Sciatic nerve (tissue), 2 donors: ENCODE measurements around the gene RNU6-9. TPM values are rescaled to one million over a fixed set of nuclear protein-coding genes. Genes with fewer than 3 reads are reported as not detected.
"Not testable (repeated sequence)": the region's sequence is repeated elsewhere in the genome, so short reads cannot be mapped to it uniquely, and the experiment has no call there.

Source experiments
- ATAC-seq: fragments of 200-7000 bp; cut with Tn5 transposase; one replicate; pipeline ENCODE4 v1.9.1; 2020; ENCODE audit warnings: mild to moderate bottlenecking, moderate library complexity
- DNase-seq: peaks from one replicate; pipeline ENCODE4 v3.0.0-alpha.2; 2020; ENCODE audit warnings: low spot score
- intact Hi-C: fragments of 100-400 bp; cut with DNase I; formaldehyde crosslinking; loops from one replicate; pipeline ENCODE4 v1.14.2; 2022
- total RNA-seq: library from RNA; stranded (reverse); fragmentation: NEBNext Ultra II Directional; extraction: Animal tissue kit (Norgen Biotek cat#: 25700); gene quantifications from one replicate; pipeline ENCODE4 v1.2.1, GENCODE V29; 2021
- donor health status: DM: no; HTN: no; CAD: no.
- donor health status: DM: no; HTN: no; CAD: no.

Gene RNU6-9
- total RNA-seq, 1 donor from 2014 or later: not detected

DNA sequence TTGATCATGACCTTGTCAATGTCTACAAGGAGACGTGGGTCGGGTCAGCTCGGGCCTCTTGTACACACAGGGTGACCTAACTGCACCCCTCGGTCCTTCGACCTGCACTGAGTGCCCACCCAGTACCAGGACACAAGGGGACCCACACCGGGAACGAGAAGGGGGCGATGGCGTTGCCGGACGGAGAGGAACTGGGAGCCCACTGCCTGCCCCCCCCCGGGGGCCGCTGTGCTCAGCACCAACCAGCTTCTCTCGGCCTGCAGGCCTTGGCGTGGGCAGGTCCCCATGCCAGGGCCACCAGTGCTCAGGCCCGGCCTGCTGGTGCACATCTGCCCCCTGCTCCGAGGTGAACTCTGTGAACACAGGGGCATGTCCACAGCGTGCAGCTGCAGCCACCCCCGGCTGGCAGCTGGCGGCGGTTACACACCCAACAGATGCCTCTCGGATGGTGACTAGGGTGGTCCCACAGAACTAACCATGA lies 19.7 kb upstream of the RNU6-9 start:
- ATAC-seq (no peak), DNase-seq (no peak)
- intact Hi-C loops: no loop called here

DNA sequence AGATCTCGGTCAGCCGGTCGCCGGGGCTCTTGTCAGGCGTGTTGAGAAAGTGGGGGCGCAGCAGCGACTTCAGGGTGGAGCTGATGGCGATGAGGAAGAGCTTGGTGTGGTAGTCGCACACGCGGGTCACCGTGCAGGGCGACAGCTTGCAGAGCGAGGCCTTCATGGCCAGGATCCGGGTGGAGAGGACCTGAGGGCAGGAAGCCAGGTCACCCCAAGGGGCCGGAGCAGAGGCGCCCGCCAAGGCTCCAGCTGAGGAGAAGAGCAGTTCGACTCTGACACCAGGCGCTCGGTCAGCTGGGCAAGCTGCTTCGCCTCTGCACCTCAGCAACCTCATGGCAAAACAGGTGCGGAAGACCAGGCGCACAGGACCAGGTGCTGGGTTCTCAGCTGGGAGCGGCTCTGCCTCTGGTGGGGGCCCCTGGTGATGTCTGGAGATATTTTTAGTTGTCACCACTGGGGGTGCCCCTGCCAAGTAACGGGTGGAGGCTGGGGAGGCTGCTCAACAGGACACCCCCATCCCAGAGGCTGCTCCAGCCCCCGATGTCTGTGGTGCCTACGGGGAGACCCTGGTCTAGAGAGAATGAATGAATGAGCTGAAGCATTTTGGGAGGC lies 17.9 kb upstream of the RNU6-9 start:
- intact Hi-C loops: no loop called here
- DNase-seq (peak; percentile 61), ATAC-seq (no peak)

DNA sequence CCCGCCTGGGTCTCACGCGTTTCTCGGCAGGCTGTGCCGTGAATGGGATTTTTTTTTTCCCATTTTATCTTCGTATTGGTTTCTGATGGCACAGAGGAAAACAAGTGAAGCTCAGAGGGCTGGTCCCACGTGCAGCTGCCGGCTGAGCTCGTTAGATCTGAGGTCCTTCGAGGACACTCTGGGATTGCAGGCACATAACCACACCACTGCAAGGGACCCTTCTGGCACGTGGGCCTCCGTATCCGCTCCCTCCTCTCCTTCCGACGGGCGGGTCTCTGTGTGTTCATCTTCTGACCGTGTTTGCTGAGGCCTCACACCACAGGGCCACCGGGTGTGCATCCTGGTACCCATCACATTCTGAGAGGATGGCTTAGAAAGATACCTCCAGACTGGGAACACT lies 17.2 kb upstream of the RNU6-9 start:
- intact Hi-C loops: no loop called here
- DNase-seq: no peak
- no peak for ATAC-seq

DNA sequence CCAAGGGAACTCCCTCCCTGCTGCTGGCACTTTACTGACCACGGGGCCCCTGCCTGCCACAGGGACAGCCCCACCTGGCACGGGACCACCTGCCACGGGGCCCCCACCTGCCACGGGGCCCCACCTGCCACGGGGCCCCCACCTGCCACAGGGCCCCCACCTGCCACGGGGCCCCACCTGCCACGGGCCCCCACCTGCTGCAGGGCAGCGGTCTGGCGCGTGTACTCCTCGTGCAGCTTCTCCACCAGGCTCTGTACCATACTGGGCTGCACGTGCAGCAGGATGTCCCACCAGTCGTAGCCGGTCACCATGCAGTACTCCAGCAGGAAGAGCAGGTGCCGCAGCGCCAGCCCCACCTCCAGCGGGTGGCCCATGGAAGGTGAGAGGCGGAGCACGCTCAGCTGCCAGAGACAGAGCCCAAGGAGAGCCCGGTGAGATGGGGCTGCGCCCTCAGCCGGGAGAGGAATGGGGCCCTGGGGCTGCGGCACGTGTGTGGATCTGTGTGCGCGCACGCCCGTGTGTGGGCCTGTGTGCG lies 16.4 kb upstream of the RNU6-9 start:
- intact Hi-C loops: no loop called here
- ATAC-seq: no peak

DNA sequence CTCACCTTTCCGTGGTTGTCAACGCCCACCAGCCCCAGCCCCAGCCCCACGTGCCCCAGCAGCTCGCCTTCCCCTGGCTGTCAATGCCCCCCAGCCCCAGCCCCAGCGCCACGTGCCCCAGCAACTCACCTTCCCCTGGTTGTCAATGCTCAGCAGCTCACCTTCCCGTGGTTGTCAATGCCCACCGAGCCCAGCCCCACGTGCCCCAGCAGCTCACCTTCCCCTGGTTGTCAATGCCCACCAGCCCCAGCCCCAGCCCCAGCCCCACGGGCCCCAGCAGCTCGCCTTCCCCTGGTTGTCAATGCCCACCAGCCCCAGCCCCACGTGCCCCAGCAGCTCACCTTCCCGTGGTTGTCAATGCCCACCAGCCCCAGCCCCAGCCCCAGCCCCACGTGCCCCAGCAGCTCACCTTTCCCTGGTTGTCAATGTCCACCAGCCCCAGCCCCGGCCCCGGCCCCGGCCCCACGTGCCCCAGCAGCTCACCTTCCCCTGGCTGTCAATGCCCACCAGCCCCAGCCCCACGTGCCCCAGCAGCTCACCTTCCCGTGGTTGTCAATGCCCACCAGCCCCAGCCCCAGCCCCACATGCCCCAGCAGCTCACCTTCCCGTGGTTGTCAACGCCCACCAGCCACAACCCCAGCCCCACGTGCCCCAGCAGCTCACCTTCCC lies 15.2 kb upstream of the RNU6-9 start:
- intact Hi-C loops, ATAC-seq, DNase-seq: not testable (repeated sequence)

More for the DNA sequence above, 16.4 kb upstream of the RNU6-9 start:
- DNase-seq: no peak

DNA sequence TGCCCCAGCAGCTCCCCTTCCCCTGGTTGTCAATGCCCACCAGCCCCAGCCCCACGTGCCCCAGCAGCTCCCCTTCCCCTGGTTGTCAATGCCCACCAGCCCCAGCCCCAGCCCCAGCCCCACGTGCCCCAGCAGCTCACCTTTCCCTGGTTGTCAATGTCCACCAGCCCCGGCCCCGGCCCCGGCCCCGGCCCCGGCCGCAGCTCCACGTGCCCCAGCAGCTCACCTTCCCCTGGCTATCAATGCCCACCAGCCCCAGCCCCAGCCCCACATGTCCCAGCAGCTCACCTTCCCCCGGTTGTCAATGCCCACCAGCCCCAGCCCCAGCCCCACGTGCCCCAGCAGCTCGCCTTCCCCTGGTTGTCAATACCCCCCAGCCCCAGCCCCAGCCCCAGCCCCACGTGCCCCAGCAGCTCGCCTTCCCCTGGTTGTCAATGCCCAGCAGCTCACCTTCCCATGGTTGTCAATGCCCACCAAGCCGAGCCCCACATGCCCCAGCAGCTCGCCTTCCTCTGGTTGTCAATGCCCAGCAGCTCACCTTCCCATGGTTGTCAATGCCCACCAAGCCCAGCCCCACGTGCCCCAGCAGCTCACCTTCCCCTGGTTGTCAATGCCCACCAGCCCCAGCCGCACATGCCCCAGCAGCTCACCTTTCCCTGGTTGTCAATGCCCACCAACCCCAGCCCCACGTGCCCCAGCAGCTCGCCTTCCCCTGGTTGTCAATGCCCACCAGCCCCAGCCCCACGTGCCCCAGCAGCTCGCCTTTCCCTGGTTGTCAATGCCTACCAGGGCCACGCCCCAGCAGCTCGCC lies 14.3 kb upstream of the RNU6-9 start:
- ATAC-seq, DNase-seq, intact Hi-C loops: not testable (repeated sequence)

DNA sequence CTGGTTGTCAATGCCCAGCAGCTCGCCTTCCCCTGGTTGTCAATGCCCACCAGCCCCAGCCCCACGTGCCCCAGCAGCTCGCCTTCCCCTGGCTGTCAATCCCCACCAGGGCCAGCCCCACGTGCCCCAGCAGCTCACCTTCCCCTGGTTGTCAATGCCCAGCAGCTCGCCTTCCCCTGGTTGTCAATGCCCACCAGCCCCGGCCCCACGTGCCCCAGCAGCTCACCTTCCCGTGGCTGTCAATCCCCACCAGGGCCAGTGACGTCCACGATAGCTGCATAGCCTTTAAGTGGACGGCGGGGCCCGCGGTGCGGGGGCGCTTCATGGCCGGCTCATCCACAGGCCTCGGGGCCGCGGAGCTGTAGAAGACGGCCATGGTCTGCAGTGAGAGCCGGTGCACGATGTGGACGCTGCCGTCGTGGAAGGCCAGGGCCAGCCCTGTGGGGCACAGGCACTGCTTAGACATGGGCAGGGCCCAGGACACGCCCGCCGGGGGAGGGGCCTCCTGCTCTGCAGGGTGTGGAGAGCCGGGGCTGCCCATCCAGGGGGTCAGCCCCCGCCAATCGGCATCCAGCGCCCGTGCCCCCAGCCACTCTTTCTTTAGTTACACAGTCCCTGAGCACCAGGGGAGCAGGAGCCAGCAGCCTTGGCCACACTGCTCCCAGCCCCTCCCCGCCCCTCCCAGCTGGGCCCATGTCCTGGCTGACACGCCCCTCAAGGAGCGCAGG lies 13.4 kb upstream of the RNU6-9 start:
- DNase-seq: no peak
- ATAC-seq: no peak
- intact Hi-C loops: no loop called here

DNA sequence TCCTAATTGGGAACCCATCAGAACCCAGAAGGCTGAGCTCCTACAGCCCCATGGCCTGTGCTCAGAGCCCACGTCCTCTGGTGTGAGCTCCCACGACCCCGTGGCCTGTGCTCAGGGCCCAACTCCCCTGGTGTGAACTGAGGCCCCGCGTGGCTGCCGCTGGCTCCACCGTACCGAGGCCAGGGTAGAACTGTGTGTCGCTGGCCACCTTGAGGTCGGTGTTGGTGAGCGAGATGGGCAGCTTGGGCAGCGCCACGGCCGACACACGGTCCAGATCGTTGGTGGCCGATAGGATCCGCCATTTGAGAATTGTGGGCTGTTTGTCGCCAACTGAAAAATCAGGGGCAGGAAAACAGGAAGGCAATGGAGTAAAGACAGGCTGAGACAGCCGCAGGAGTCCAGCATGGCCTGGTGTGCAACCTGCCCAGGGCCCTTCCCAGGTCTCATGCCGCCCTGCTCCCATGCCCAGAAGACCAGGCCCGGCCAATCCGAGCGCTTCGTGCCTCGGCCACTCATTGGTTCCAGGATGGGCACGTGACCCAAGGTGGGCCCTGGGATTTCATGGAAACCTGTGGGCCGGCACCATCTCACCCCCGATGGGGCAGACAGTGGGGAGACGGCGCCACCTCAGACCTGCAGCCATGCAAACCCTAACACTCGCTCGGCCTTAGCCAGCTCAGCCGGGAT lies 11.8 kb upstream of the RNU6-9 start:
- peak; percentile 9 for ATAC-seq
- intact Hi-C loops: no loop called here
- no peak for DNase-seq

DNA sequence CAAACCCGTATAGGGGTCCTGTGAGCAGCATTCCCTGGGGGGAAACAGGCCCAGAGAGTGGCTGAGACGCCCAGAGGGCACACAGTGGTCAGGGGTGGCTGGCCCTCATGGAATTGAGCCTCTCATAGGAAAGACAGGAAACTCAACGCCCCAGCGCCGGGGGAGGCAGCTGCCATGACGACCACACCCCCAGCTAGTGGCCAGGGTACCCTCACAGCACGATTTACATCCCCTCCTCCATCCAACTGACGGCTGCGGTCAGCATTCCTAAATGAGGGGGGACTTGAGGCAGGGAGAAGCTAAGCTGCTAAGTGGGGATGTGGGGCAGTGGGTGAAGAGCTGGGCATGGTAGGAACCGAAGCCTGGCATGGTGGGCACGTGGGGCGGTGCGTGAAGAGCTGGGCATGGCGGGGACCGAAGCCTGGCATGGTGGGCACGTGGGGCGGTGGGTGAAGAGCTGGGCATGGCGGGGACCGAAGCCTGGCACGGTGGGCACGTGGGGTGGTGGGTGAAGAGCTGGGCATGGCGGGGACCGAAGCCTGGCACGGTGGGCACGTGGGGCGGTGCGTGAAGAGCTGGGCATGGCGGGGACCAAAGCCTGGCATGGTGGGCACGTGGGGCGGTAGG lies 10.3 kb upstream of the RNU6-9 start:
- no peak for DNase-seq
- intact Hi-C loops: no loop called here
- ATAC-seq: no peak

DNA sequence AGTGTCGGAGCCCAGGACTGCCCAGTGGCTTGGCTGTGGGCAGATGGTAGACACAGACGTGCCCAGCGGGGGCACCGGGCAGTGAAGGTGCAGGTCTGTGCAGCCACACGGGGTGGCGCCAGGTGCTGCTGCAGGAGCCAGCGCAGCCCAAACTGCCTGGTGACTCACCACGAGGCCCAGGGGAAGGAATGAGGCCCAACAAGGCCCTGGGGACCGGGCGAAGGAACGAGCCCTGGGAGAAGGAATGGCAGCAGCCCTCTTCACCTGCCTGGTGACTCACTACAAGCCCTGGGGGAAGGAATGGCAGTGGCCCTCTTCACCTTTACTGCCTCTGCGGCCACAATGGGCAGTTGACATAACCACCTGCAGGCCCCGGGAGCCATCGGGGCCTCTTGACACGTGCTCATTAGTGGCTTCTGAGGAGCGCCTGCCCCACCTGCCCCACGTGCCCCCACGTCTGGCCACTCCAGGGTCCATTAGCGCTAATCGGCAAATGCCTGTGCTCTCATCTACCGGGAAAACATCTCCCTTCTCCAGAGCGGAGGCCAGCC lies 9.5 kb upstream of the RNU6-9 start:
- intact Hi-C loops: no loop called here
- no peak for DNase-seq
- ATAC-seq: no peak

DNA sequence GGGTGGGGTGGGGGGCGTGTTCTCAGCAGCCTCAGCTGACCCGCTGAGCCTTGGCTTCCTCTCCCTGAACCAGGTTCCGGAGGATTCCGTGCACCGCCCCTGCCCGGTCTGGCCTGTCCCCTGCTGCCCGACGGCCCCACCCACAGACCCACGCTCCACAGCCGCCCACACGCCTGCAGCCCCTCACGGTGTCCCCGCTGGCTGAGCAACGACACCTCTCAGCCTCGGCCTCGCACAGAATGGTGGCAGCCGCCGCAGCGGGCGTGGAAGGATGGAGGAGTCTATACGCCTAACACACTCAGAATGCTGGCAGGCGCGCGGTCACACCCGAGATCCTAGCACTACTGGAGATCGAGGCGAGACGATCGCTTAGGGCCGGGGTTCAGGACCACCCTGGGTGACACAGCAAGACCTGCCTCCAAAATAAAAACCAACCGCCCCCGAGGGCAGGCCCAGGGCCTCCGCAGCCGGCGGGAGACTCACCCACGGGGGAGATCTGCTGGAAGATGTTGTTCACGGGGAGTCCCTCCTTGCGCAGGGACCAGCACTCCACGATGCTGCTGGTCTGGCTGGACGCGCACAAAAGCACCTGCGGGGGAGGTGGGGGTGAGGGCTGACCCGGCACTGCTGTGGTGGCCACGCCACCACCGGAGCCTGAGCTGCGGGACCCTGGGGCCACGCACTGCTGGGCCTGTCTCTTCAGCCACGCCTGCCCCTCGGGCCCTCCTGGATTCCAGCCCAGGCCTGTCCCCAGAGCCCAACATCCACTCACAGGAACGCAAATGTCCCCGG lies 8.7 kb upstream of the RNU6-9 start:
- DNase-seq (no peak), ATAC-seq (no peak)
- intact Hi-C loops: no loop called here

DNA sequence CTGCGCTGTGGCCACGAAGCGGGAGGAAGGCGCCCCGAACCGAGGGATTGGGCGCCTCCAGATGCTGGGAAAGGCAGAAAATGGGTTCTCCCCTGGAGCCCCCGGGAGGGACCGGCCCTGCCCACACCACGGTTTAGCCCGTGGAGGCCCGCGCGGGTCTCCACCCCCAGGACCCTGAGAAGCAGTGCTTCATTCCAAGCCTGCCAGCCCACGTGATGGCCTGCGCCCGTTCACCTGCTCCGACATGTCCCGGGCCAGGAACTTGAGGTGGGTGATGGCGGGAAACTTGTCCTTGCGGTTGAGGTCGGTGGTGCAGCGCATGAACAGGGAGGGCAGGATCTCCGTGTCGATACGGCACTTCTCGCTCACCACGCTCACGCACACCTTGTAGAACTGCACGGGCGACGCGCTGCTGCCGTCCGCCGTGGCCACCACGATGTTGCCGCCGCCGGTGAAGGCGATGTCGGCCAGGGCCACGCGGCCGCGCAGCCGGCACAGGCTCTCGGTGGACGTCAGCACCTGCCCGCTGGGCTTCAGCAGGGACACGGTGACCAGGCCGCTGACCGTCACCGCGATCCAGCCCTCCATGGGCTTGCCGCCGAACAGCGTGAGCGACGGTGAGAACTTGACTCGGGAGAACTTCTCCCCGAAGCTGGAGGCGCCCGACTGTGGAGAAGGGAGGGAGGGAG lies 7.6 kb upstream of the RNU6-9 start:
- intact Hi-C loops: no loop called here
- DNase-seq: no peak
- no peak for ATAC-seq

DNA sequence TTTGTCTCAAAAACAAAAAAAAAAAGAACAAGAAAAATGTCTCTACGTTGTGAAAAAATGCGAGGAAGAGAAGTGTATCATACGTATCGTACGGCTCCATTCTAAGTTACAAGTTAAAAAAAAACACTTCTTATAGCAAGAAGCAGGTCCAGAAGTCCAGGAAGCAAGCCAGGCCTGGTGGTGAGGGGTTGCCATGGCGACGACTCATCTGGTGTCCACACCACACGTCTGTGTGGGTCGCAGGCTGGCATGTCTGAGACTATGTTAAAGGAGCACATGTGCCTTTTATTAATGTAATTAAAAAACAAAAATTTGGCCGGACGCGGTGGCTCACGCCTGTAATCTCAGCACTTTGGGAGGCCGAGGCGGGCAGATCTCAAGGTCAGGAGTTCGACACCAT lies 6.2 kb upstream of the RNU6-9 start:
- no peak for ATAC-seq
- intact Hi-C loops: no loop called here

DNA sequence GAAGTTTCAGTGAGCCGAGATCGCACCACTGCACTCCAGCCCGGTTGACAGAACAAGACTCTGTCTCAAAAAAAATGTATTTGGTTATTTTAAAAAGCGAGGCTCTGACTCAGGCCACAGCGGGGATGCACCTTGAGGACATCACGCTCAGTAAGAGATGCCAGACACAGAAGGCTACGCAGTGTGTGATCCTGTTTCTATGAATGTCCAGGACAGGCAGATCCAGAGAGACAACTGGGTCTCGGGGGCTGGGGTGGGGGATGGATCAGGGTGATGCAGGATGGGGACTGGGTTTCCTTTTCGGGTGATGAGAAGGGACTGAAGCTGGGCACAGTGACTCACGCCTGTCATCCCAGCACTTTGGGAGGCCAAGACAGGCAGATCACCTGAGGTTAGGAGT lies 5.7 kb upstream of the RNU6-9 start:
- no peak for ATAC-seq

More for the DNA sequence above, 6.2 kb upstream of the RNU6-9 start:
- DNase-seq: no peak

DNA sequence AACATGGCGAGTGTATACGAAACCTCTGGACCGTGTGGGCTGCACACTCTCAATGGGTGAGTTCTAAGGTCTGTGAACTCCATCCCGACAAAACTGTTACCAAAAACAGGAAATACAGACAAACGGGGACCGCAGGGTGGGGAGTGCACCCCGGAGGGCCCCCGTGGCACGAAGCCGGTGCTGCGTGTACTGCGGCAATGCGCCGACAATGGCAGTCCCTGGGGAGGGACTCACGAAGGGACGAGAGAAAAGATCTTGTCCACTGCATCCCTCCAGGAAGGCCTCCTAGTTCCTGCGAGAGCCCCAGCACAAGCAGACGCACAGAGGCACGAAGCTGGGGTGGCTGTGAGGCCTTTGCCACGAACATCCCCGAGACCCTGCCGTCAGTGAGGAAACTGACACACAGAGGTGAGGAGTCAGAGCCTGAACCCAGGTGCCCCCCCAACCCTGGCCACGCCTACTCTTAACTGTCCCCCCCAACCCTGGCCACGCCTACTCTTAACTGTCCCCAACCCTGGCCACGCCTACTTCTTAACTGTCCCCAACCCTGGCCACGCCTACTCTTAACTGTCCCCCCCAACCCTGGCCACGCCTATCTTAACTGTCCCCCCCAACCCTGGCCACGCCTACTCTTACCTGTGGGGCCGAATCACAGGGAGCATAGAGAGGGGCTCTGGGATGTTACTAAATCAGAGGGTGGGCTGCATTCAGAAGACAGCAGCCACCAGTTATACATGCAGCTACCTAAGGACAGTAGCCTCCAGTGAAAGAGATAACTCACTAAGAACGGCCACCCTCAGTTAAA lies 4.5 kb upstream of the RNU6-9 start:
- intact Hi-C loops: no loop called here
- ATAC-seq: no peak
- DNase-seq: no peak

More for the DNA sequence above, 5.7 kb upstream of the RNU6-9 start:
- intact Hi-C loops: no loop called here
- no peak for DNase-seq
